Fibroblast of the conjunctiva (primary cell): Measurements from ENCODE around the gene MAD1L1.
A peak's percentile ranks its signal among the peaks of the same experiment; 100 is the strongest.

Experiments used
- DNase-seq: peaks from one replicate; pipeline ENCODE4 v3.0.0-alpha.2; 2010; ENCODE audit warnings: low read depth

MAD1L1 gene

GRCh38 chr7:2030475-2031450 is 202.0 kb downstream of the MAD1L1 start:
- DNase-seq: no peak

GRCh38 chr7:2029936-2030335 is 202.8 kb downstream of the MAD1L1 start:
- no peak for DNase-seq

GRCh38 chr7:2029211-2029905 is 203.4 kb downstream of the MAD1L1 start:
- no peak for DNase-seq

- no peak for DNase-seq
Measured at GRCh38 chr7:2028733-2029132, 204.0 kb downstream of the MAD1L1 start.

GRCh38 chr7:2025188-2025587 is 207.6 kb downstream of the MAD1L1 start:
- no peak for DNase-seq

GRCh38 chr7:2024567-2024918 is 208.2 kb downstream of the MAD1L1 start:
- no peak for DNase-seq

- no peak for DNase-seq
Measured at GRCh38 chr7:2023877-2024566, 208.7 kb downstream of the MAD1L1 start.

- DNase-seq: no peak
Measured at GRCh38 chr7:2022737-2023250, 210.0 kb downstream of the MAD1L1 start.

GRCh38 chr7:2022021-2022409 is 210.7 kb downstream of the MAD1L1 start:
- DNase-seq: no peak

GRCh38 chr7:2019711-2020511 is 212.8 kb downstream of the MAD1L1 start:
- peak; percentile 89 for DNase-seq

GRCh38 chr7:2019461-2019710 is 213.4 kb downstream of the MAD1L1 start:
- DNase-seq: no peak

- peak; percentile 68 for DNase-seq
Measured at GRCh38 chr7:2018569-2019460, 213.9 kb downstream of the MAD1L1 start.

- no peak for DNase-seq
Measured at GRCh38 chr7:2017914-2018568, 214.7 kb downstream of the MAD1L1 start.

- no peak for DNase-seq
Measured at GRCh38 chr7:2017481-2017891, 215.3 kb downstream of the MAD1L1 start.

GRCh38 chr7:2016761-2017480 is 215.8 kb downstream of the MAD1L1 start:
- no peak for DNase-seq

- no peak for DNase-seq
Measured at GRCh38 chr7:2016021-2016631, 216.6 kb downstream of the MAD1L1 start.

GRCh38 chr7:2015251-2015871 is 217.4 kb downstream of the MAD1L1 start:
- no peak for DNase-seq

- no peak for DNase-seq
Measured at GRCh38 chr7:2014391-2015241, 218.1 kb downstream of the MAD1L1 start.
